Stimulated activated CD8-positive, alpha-beta memory T cell treated with anti-CD3 and anti-CD28 coated beads, Interleukin-12 subunit alpha, Interleukin-12 subunit beta, amount 100 ng/mL, for 24 hours (primary cell): ENCODE data around the gene LAMB1.

ENCODE experiments used
- DNase-seq: peaks from one replicate; pipeline ENCODE4 v3.0.0-alpha.2; 2020; ENCODE audit errors: extremely low read depth

Gene LAMB1

GRCh38 chr7:108017776-108018151 is 14.8 kb upstream of the LAMB1 start:
- DNase-seq, result no peak

GRCh38 chr7:108016841-108017775 is 14.1 kb upstream of the LAMB1 start:
- DNase-seq, result no peak

GRCh38 chr7:108015740-108016139 is 12.8 kb upstream of the LAMB1 start:
- DNase-seq, result no peak

- DNase-seq, result no peak
Observed at GRCh38 chr7:108014747-108015682, 12.1 kb upstream of the LAMB1 start.

- DNase-seq, result no peak
Observed at GRCh38 chr7:108014215-108014614, 11.3 kb upstream of the LAMB1 start.

GRCh38 chr7:108012499-108013430 is 9.8 kb upstream of the LAMB1 start:
- no peak for DNase-seq

- no peak for DNase-seq
Observed at GRCh38 chr7:108010377-108010776, 7.4 kb upstream of the LAMB1 start.

- no peak for DNase-seq
Observed at GRCh38 chr7:108009873-108010272, 6.9 kb upstream of the LAMB1 start.

GRCh38 chr7:108008827-108009226 is 5.9 kb upstream of the LAMB1 start:
- DNase-seq, result no peak

- DNase-seq, result no peak
Observed at GRCh38 chr7:108008240-108008639, 5.3 kb upstream of the LAMB1 start.

- DNase-seq, result no peak
Observed at GRCh38 chr7:108007762-108008161, 4.8 kb upstream of the LAMB1 start.

- no peak for DNase-seq
Observed at GRCh38 chr7:108007261-108007660, 4.3 kb upstream of the LAMB1 start.

- DNase-seq, result no peak
Observed at GRCh38 chr7:108004220-108005142, 1.5 kb upstream of the LAMB1 start.

GRCh38 chr7:108003599-108003935 is 606 bp upstream of the LAMB1 start:
- no peak for DNase-seq

- no peak for DNase-seq
Observed at GRCh38 chr7:108001764-108002725, 916 bp downstream of the LAMB1 start.

GRCh38 chr7:108000875-108001763 is 1.8 kb downstream of the LAMB1 start:
- DNase-seq, result no peak

GRCh38 chr7:107999779-108000560 is 3.0 kb downstream of the LAMB1 start:
- no peak for DNase-seq
